Activated CD8-positive, alpha-beta memory T cell treated with anti-CD3 and anti-CD28 coated beads, Interleukin-2, amount 50 U/mL, for 24 hours (primary cell): ENCODE measurements around the gene C3orf52.

Source experiments
- DNase-seq: peaks from one replicate; pipeline ENCODE4 v3.0.0-alpha.2; 2020; ENCODE audit errors: extremely low read depth

C3orf52 gene

DNA sequence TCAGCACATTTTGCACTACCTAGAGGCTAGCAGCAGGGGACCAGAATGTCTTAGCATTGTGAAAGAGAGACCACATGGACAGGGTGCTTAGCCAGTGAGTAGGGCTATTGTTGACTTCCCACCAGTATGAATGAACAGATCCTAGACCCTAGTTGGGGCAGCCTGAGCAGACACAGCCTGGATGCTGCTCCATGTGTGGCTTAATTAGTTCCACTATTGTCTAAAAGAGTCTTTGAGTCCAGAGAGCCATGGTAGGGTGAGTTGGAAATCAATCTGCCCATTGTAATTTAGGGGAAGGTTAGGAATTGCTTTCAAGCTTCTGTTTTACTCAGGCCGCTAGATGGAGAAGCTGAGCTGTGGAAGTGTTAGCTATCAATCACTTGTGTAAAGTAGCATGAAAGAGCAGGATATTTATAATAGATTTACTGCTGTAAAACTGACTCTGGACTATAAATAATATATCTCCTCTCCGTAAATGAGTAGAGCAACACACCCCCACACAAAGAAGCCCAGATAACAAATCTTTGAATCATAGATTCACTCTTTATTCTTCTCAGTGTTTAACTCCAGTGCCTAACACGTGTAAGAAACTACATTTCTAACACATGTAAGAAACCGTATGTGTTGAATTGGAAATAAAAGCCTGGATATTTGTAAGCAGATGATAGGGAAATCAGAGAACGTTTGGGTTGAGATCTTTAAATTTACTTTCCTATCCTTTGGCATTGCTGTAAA is 50.9 kb downstream of the C3orf52 start:
- DNase-seq: no peak

DNA sequence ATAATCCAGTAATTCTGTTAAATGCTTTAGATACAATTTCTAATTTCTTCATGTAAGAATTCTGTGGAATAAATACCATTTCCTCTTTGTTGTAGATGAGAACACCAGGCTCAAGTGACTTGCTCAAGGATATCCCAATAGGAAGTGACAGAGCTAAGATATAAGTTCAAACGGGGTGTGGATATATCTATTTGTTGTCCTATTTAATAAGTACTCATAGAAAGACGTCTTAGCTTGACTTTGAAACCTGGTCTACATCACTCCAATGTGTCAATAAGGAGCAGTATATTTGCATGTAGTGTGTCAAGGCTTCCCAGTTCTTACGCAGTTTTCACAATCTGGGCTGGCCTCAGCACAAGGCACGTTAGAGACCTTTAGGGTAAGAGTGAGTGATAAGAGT is 51.6 kb downstream of the C3orf52 start:
- no peak for DNase-seq

DNA sequence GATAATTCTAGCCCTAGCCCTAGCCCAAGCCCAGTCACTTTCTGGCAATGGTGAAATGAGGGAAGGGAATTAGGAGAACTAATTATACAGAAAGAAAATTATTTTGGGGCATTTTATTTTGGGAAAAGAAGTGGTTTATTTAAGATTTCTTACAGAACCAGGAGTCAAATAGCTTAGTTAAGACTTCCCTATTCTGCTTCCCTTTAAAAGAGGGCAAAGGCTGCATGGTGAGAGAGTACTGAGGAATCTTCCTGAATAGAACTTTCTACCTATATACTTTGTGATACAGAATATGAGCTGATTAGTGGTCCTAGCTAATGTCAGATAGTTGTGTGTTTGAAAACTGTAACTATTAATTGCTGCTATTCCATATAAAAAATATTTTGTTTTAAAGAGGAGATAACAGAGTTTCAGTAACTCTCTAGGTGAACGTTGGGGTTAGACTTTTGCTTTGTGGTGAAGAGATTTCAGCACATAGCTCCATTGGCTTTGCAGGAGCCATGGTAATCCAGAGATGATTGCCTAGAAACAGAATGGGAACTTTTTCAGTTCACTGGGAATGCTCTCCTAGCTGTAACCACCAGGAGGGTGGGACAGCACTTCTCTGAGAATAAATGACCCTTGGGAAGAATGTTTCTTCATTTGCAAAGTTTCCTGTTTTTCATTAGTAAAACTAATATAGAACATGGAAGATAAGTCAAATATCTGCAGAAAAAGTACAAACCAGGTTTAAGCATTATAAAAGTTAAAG is 52.2 kb downstream of the C3orf52 start:
- no peak for DNase-seq

DNA sequence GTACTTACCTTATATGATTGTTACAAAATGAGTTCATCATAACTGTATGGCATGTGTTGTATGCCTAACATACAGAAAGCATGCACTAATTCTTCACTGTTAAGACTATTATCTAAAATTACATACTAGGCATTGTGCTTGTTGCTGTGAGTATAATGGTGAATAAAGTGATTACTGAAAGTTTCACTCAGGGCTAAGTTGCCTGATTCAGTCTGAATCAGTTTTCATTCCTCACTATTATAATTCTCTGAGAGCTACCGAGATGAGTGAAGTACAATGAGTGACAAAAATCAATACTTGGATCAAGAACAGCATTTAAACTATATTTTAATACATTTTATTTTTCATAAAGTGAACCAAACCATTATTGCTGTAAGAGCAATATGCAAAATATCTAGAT is 54.4 kb downstream of the C3orf52 start:
- DNase-seq: no peak

DNA sequence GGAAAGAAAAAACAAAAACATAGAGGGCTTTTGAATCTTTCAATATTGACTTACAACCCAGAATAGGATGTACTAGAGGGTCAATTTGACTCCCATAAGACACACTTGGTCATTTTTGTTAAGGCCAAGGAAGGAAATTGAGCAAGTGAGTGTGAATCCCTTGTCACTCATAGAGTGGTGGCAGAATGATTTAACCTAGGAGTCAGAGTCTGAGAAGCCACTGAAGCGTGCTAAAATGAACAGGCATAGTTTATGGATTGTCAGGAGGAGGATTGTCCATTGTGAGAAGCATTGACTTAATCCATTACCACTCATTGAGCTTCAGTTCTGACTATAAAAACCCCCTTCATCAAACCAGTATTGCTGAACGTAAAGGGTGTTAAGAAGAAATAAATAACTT is 55.1 kb downstream of the C3orf52 start:
- no peak for DNase-seq

DNA sequence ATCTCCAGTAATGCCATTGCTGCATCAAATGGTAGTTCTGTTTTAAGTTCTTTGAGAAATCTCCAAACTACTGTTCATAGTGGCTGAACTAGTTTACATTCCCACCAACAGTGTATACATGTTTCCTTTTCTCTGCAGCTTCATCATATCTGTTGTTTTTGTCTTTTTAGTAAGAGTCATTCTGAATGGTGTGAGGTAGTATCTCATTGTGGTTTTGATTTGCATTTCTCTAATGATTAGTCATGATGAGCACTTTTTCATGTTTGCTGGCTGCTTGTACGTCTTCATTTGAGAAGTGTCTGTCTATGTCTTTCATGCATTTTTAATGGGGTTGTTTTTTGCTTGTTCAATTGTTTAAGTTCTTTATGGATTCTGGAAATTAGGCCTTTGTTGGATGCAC is 57.1 kb downstream of the C3orf52 start:
- DNase-seq: no peak

DNA sequence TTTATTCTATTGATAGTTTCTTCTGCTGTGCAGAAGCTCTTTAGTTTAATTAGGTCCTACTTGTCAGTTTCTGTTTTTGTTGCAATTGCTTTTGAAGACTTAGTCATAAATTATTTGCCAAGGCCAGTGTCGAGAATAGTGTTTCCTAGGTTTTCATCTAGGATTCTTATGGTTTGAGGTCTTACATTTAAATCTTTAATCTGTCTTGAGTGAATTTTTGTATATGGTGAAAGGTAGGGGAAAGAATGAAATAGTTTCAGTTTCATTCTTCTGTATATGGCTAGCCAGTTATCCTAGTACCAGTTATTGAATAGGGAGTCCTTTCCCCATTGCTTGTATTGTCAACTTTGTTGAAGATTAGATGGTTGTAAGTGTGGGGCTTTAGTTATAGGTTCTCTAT is 57.5 kb downstream of the C3orf52 start:
- no peak for DNase-seq

DNA sequence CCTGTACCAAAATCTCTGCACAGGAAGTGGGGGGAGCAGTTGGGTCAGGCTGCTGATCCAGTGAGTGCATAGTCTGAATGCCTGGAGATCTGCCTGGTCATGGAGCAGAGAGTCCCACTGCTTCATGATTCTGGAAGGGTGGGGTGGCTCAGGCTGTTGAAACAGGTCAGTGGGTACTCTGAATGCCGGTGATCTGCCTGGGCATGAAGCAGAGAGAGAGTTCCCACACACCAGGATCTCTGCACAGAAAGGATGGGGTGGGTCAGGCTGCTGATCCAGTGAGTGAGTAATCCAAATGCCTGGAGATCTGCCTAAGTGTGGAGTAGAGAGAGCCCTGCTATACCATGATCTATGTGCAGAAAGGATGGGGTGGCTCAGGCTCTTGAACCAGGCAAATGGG is 62.9 kb downstream of the C3orf52 start:
- DNase-seq: no peak

DNA sequence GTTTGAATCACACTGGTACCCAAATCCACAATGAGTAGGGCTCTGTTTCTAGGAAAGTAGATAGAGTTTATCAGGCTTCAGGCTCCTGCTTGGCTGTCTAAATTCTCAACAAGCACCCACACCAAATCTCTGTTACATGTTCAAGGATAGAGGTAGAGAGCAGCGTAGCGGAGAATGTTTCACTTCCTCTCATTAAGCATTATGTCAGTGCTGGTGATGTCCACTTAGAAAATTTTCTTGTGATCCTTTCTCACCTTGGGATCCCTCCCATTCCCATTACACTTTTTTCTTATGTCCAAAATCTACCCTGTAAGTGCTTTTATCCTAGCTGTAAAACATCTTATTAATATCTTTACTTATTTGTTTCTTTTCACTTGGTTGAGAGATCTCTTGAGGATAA is 81.6 kb downstream of the C3orf52 start:
- DNase-seq: no peak
